K562 (cell line): Measurements from ENCODE around the gene CCL8.

Experiments used
- HDAC2 ChIP-seq: fragments of 450-650 bp; IDR thresholded peaks from 2 replicates; pipeline ENCODE4 v1.6.1; 2016; ENCODE audit warnings: mild to moderate bottlenecking
- MAFF ChIP-seq: IDR thresholded peaks from 2 replicates; pipeline ENCODE4 v1.6.1; 2012; ENCODE audit warnings: low read length, improper control_type of control experiment
- PCBP2 ChIP-seq: fragments of 200-400 bp; formaldehyde crosslinking; IDR thresholded peaks from 2 replicates; pipeline ENCODE4 v1.6.1; 2018; ENCODE audit warnings: low read length, low read depth, mild to moderate bottlenecking, moderate library complexity; ENCODE audit not compliant: poor library complexity, severe bottlenecking
- RFX5 ChIP-seq: IDR thresholded peaks from 2 replicates; pipeline ENCODE4 v1.6.1; 2011; ENCODE audit warnings: low read depth, mild to moderate bottlenecking, improper control_type of control experiment, low read length
- TRIM28 ChIP-seq: fragments of 450-650 bp; IDR thresholded peaks from 2 replicates; pipeline ENCODE4 v1.6.1; 2017
- ZNF785 ChIP-seq: fragments of 250-450 bp; sonication (Bioruptor Pico); IDR thresholded peaks from 2 replicates; pipeline ENCODE4 v1.4.0; 2020; ENCODE audit warnings: mild to moderate bottlenecking
- TF ChIP-seq, protein P1 (sequence below), 3 experiments: IDR thresholded peaks in 2 of 3; conservative IDR thresholded peaks in 1 of 3; 2 replicates each; pipeline ENCODE4 v1.5.1; 2011 to 2012; ENCODE audit warnings: low read length in 3 of 3, mild to moderate bottlenecking in 3 of 3, control low read depth in 2 of 3, improper control_type of control experiment in 1 of 3, inconsistent platforms in 1 of 3, low read depth in 1 of 3, mixed read lengths in 1 of 3, moderate library complexity in 1 of 3; ENCODE audit not compliant: insufficient read depth in 2 of 3
- TF ChIP-seq, protein P2 (sequence below): sonication (generic); formaldehyde crosslinking; IDR thresholded peaks from 2 replicates; pipeline ENCODE4 v1.8.0; 2023; ENCODE audit warnings: mild to moderate bottlenecking, missing genetic modification reagents

DNA sequence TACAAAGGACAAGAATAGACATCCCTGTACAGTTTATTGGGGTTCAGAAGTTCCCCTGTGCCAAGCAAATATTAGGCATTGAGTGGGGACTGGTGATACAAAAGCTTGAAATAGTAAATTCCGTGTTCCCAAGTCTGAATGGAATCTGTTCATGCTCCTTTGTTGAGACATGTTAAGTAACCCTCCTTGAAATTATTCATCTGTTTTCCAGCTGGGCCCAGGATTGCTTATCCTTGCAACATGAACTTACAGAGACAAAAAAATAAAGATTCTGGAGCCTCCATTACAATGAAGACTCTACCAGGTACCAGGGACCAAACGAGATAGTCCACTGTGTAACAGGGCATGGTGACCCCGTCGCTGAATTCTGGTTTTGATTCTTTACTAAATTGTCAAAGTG is 6.1 kb upstream of the CCL8 start:
- TF ChIP-seq, protein P1, sequence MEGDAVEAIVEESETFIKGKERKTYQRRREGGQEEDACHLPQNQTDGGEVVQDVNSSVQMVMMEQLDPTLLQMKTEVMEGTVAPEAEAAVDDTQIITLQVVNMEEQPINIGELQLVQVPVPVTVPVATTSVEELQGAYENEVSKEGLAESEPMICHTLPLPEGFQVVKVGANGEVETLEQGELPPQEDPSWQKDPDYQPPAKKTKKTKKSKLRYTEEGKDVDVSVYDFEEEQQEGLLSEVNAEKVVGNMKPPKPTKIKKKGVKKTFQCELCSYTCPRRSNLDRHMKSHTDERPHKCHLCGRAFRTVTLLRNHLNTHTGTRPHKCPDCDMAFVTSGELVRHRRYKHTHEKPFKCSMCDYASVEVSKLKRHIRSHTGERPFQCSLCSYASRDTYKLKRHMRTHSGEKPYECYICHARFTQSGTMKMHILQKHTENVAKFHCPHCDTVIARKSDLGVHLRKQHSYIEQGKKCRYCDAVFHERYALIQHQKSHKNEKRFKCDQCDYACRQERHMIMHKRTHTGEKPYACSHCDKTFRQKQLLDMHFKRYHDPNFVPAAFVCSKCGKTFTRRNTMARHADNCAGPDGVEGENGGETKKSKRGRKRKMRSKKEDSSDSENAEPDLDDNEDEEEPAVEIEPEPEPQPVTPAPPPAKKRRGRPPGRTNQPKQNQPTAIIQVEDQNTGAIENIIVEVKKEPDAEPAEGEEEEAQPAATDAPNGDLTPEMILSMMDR (IDR thresholded peaks at IDR 0.05 in 2 of 3, conservative IDR thresholded peaks at IDR 0.05 in 1 of 3; ENCODE audit: insufficient read depth in 2 of 3, low read depth in 1 of 3, low read length in 3 of 3) = no peak
- TF ChIP-seq ZNF785 (CRISPR knock-in tag) = no peak
- TF ChIP-seq PCBP2 = no peak
- TF ChIP-seq HDAC2 = no peak
- TF ChIP-seq RFX5 = no peak
- TF ChIP-seq, protein P2, sequence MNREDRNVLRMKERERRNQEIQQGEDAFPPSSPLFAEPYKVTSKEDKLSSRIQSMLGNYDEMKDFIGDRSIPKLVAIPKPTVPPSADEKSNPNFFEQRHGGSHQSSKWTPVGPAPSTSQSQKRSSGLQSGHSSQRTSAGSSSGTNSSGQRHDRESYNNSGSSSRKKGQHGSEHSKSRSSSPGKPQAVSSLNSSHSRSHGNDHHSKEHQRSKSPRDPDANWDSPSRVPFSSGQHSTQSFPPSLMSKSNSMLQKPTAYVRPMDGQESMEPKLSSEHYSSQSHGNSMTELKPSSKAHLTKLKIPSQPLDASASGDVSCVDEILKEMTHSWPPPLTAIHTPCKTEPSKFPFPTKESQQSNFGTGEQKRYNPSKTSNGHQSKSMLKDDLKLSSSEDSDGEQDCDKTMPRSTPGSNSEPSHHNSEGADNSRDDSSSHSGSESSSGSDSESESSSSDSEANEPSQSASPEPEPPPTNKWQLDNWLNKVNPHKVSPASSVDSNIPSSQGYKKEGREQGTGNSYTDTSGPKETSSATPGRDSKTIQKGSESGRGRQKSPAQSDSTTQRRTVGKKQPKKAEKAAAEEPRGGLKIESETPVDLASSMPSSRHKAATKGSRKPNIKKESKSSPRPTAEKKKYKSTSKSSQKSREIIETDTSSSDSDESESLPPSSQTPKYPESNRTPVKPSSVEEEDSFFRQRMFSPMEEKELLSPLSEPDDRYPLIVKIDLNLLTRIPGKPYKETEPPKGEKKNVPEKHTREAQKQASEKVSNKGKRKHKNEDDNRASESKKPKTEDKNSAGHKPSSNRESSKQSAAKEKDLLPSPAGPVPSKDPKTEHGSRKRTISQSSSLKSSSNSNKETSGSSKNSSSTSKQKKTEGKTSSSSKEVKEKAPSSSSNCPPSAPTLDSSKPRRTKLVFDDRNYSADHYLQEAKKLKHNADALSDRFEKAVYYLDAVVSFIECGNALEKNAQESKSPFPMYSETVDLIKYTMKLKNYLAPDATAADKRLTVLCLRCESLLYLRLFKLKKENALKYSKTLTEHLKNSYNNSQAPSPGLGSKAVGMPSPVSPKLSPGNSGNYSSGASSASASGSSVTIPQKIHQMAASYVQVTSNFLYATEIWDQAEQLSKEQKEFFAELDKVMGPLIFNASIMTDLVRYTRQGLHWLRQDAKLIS (CRISPR knock-in tag) = no peak
- no peak for TF ChIP-seq TRIM28
- TF ChIP-seq MAFF = no peak
